KMS-11 (cell line): Measurements from ENCODE around the gene GCNT2.

Source experiments
- H2AFZ ChIP-seq: fragments of 200-600 bp; sonication (generic); 2 replicates; pipeline ENCODE4 v1.6.1; 2016; ENCODE audit warnings: antibody characterized with exemption, mixed run types, low read depth
- H3K27ac ChIP-seq: fragments of 200-600 bp; sonication (generic); 2 replicates; pipeline ENCODE4 v1.6.1; 2016; ENCODE audit warnings: mild to moderate bottlenecking, mixed run types
- H3K27me3 ChIP-seq: fragments of 200-600 bp; sonication (generic); 2 replicates; pipeline ENCODE4 v1.6.1; 2017; ENCODE audit warnings: mild to moderate bottlenecking, low read depth, mixed run types, moderate library complexity; ENCODE audit not compliant: insufficient read depth
- H3K36me3 ChIP-seq: fragments of 200-600 bp; sonication (generic); 2 replicates; pipeline ENCODE4 v1.6.1; 2017; ENCODE audit warnings: mild to moderate bottlenecking, mixed run types; ENCODE audit not compliant: insufficient read depth
- H3K4me1 ChIP-seq: fragments of 200-600 bp; sonication (generic); 2 replicates; pipeline ENCODE4 v1.6.1; 2016; ENCODE audit warnings: mild to moderate bottlenecking, low read depth, mixed run types; ENCODE audit not compliant: poor library complexity, severe bottlenecking
- H3K4me2 ChIP-seq: fragments of 200-600 bp; sonication (generic); 2 replicates; pipeline ENCODE4 v1.7.0; 2016; ENCODE audit warnings: mild to moderate bottlenecking, mixed run types
- H3K4me3 ChIP-seq: fragments of 200-600 bp; sonication (generic); IDR thresholded peaks from 2 replicates; pipeline ENCODE4 v1.6.1; 2017; ENCODE audit warnings: low read depth, low read length, mixed read lengths; ENCODE audit not compliant: insufficient read depth
- H3K79me2 ChIP-seq: fragments of 200-600 bp; sonication (generic); 2 replicates; pipeline ENCODE4 v1.6.1; 2016; ENCODE audit warnings: low read depth, mixed run types; ENCODE audit not compliant: insufficient read depth
- H3K9ac ChIP-seq: fragments of 200-600 bp; sonication (generic); 2 replicates; pipeline ENCODE4 v1.6.1; 2016; ENCODE audit warnings: mild to moderate bottlenecking, mixed run types
- H4K20me1 ChIP-seq: fragments of 200-600 bp; sonication (generic); 2 replicates; pipeline ENCODE4 v1.6.1; 2016; ENCODE audit warnings: mild to moderate bottlenecking, mixed run types; ENCODE audit not compliant: insufficient read depth
- CTCF ChIP-seq: fragments of 200-600 bp; sonication (generic); conservative IDR thresholded peaks from 2 replicates; pipeline ENCODE4 v1.6.1; 2017; ENCODE audit warnings: low read depth, mild to moderate bottlenecking, antibody characterized with exemption, low read length, moderate library complexity, mixed read lengths

The GCNT2 gene

GRCh38 chr6:10621213-10621612, 100.1 kb downstream of the GCNT2 start:
- H4K20me1 ChIP-seq: no peaks in the 10 kb centered on the region
- H3K9ac ChIP-seq: no peak overlapping the region
- no peak for TF ChIP-seq CTCF
- no peak overlapping the region for H3K4me2 ChIP-seq
- peaks cover 13% of the 10 kb centered on the region for H3K4me1 ChIP-seq
- H3K4me3 ChIP-seq: no peak overlapping the region
- H3K27ac ChIP-seq: no peak overlapping the region
- H3K27me3 ChIP-seq: no peaks in the 10 kb centered on the region
- no peak overlapping the region for H2AFZ ChIP-seq
- no peaks in the 10 kb centered on the region for H3K36me3 ChIP-seq
- H3K79me2 ChIP-seq: no peaks in the 10 kb centered on the region

DNA sequence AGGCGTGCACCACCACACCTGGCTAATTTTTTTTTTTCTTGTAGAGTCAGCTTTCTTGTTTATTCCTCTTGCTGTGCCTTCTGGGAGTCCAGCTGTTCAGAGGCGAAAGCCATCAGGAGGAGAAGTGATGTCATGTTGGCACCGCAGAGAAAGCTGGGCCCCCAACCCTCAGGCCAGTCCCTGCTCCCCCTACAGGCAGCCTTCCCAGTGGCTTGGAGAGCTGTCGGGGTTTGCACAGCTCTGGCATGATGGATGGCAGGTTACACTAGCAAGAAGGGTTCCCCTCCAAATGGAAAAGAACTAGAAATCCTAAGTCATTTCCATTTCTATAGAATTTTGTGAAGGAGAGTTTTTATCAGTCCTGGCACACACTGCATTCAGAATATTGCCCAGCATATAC, 100.7 kb downstream of the GCNT2 start:
- no peak overlapping the region for H2AFZ ChIP-seq
- no peak overlapping the region for H3K27ac ChIP-seq
- no peaks in the 10 kb centered on the region for H3K79me2 ChIP-seq
- peaks cover 19% of the 10 kb centered on the region for H3K4me1 ChIP-seq
- no peak overlapping the region for H3K4me3 ChIP-seq
- no peaks in the 10 kb centered on the region for H4K20me1 ChIP-seq
- H3K36me3 ChIP-seq: no peaks in the 10 kb centered on the region
- TF ChIP-seq CTCF: no peak
- no peaks in the 10 kb centered on the region for H3K27me3 ChIP-seq
- no peak overlapping the region for H3K4me2 ChIP-seq
- H3K9ac ChIP-seq: no peak overlapping the region

DNA sequence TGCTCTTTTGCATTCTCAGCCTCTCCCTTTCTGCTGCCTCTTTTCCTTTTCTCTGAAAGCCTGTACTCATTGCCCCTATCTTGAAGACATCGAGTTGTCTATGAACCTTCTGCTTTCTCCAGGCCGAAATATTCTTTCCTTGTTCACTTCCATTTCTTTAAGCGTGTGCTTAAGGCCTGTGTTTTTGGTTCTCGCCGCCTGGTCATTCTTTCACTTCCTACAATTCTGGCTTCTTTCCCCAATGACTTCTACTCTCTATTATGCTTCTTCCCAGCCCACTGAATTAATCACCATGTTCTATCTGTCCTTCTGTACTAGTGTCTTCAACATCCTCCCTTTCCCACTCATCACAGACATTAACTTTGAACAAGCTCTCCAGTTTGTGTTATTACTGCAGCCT, 103.7 kb downstream of the GCNT2 start:
- Histone ChIP-seq H3K36me3 (no peaks in the 10 kb centered on the region), H3K4me3 (no peak overlapping the region)
- no peak for TF ChIP-seq CTCF

DNA sequence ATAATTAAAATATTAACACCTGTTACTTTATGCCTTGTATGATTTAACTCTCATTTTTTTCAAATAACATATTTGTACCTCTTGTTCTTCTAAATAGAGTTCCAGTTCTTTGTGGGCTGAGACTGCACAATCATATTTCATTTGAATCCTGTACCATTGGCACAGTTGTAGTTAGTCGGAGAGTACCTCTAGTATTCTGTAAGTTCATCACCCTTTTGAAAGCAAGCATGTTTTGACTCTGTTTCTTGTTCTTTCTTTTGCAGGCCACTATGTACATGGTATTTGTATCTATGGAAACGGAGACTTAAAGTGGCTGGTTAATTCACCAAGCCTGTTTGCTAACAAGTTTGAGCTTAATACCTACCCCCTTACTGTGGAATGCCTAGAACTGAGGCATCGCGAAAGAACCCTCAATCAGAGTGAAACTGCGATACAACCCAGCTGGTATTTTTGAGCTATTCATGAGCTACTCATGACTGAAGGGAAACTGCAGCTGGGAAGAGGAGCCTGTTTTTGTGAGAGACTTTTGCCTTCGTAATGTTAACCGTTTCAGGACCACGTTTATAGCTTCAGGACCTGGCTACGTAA, 105.1 kb downstream of the GCNT2 start:
- H3K27ac ChIP-seq: peak overlapping the region; percentile 54
- H3K9ac ChIP-seq: peak overlapping the region; percentile 17; the same call in 1 of the 2 replicates
- H3K27me3 ChIP-seq: no peaks in the 10 kb centered on the region
- peak overlapping the region; percentile 88 for H3K4me2 ChIP-seq
- H4K20me1 ChIP-seq: no peaks in the 10 kb centered on the region
- TF ChIP-seq CTCF: no peak
- H3K4me3 ChIP-seq: no peak overlapping the region
- H2AFZ ChIP-seq: peak overlapping the region; percentile 57
- no peaks in the 10 kb centered on the region for H3K36me3 ChIP-seq
- H3K4me1 ChIP-seq: peaks cover 28% of the 10 kb centered on the region
- H3K79me2 ChIP-seq: no peaks in the 10 kb centered on the region

More for the DNA sequence above, 103.7 kb downstream of the GCNT2 start:
- H4K20me1 ChIP-seq: no peaks in the 10 kb centered on the region
- H3K79me2 ChIP-seq: no peaks in the 10 kb centered on the region
- H2AFZ ChIP-seq: no peak overlapping the region
- H3K27ac ChIP-seq: no peak overlapping the region
- H3K4me2 ChIP-seq: no peak overlapping the region
- H3K9ac ChIP-seq: no peak overlapping the region
- no peaks in the 10 kb centered on the region for H3K27me3 ChIP-seq
- H3K4me1 ChIP-seq: peaks cover 28% of the 10 kb centered on the region
